B cell (primary cell): ENCODE measurements around the gene TMPRSS9. TPM values are rescaled to one million over a fixed set of nuclear protein-coding genes. Genes with fewer than 3 reads are reported as not detected.
A peak's percentile ranks its signal among the peaks of the same experiment; 100 is the strongest.

Source experiments
- ATAC-seq: fragments of 200-7000 bp; cut with Tn5 transposase; one replicate; pipeline ENCODE4 v1.10.0; 2021; ENCODE audit warnings: low read depth, mild to moderate bottlenecking, moderate number of reproducible peaks, moderate library complexity
- CTCF ChIA-PET: fragments of 350-600 bp; sonication (Branson Sonifier 250); formaldehyde crosslinking; loops from one replicate; lab custom pipeline; 2021; ENCODE audit warnings: antibody characterized with exemption, inconsistent platforms; lab: Charles Lee
- POLR2A ChIA-PET: fragments of 350-600 bp; sonication (Branson Sonifier 250); formaldehyde crosslinking; loops from one replicate; lab custom pipeline; 2021; ENCODE audit warnings: antibody characterized with exemption; lab: Charles Lee
- DNase-seq: peaks from one replicate; pipeline ENCODE4 v3.0.0; 2013
- H2AFZ ChIP-seq: 2 replicates; pipeline ENCODE4 v1.6.1; 2012; ENCODE audit warnings: mild to moderate bottlenecking, low read depth, low read length; ENCODE audit not compliant: insufficient read depth, poor library complexity, severe bottlenecking
- H3K27ac ChIP-seq, 2 donors: 1 replicate in 1 of 2; 2 replicates in 1 of 2; pipeline ENCODE4 v1.5.1; 2012 to 2013; ENCODE audit warnings: low read length in 2 of 2, mild to moderate bottlenecking in 2 of 2, moderate library complexity in 1 of 2
- H3K27me3 ChIP-seq, 4 experiments: fragments of 200-600 bp in 1 of 4; sonication (generic) in 1 of 4; replicated peaks in 1 of 4; 1 replicate in 2 of 4; 2 replicates in 2 of 4; pipeline versions ENCODE4 v1.6.1 to v1.7.0; 2013 to 2016; ENCODE audit warnings: low read length in 3 of 4, mild to moderate bottlenecking in 2 of 4, mixed read lengths in 1 of 4, moderate library complexity in 1 of 4; ENCODE audit not compliant: insufficient read depth in 4 of 4, control insufficient read depth in 3 of 4; ENCODE audit errors: control extremely low read depth in 1 of 4
- H3K36me3 ChIP-seq, 2 experiments: replicated peaks in 1 of 2; 1 replicate in 1 of 2; 2 replicates in 1 of 2; pipeline versions ENCODE4 v1.6.1 to v1.7.1; 2013; ENCODE audit warnings: low read length in 1 of 2; ENCODE audit not compliant: insufficient read depth in 2 of 2, control insufficient read depth in 1 of 2; ENCODE audit errors: control extremely low read depth in 1 of 2, extremely low read depth in 1 of 2
- H3K4me1 ChIP-seq, 2 donors: fragments of 200-600 bp in 1 of 2; sonication (generic) in 1 of 2; 1 replicate in 1 of 2; 2 replicates in 1 of 2; pipeline versions ENCODE4 v1.5.1 to v1.6.1; 2013 to 2017; ENCODE audit warnings: low read length in 2 of 2; ENCODE audit not compliant: control insufficient read depth in 2 of 2, insufficient read depth in 2 of 2
- H3K4me2 ChIP-seq: replicated peaks from 2 replicates; pipeline ENCODE3; 2012; ENCODE audit warnings: mild to moderate bottlenecking, low read depth, low read length; ENCODE audit not compliant: poor library complexity, severe bottlenecking
- H3K4me3 ChIP-seq, 5 experiments: fragments of 200-600 bp in 1 of 5; sonication (generic) in 1 of 5; 1 replicate in 3 of 5; 2 replicates in 2 of 5; pipeline versions ENCODE4 v1.5.1 to v1.7.0; 2011 to 2016; ENCODE audit warnings: low read length in 4 of 5, mild to moderate bottlenecking in 4 of 5, low read depth in 2 of 5, control low read depth in 1 of 5, moderate library complexity in 1 of 5; ENCODE audit not compliant: insufficient read depth in 1 of 5; ENCODE audit errors: control extremely low read depth in 1 of 5, extremely low read depth in 1 of 5
- H3K79me2 ChIP-seq: fragments of 200-600 bp; sonication (generic); one replicate; pipeline ENCODE4 v1.6.0; 2016; ENCODE audit warnings: low read length; ENCODE audit not compliant: control insufficient read depth, insufficient read depth
- H3K9ac ChIP-seq: fragments of 200-600 bp; sonication (generic); 2 replicates; pipeline ENCODE4 v1.6.1; 2017; ENCODE audit warnings: mild to moderate bottlenecking, low read length, moderate library complexity
- H3K9me3 ChIP-seq, 3 donors: one replicate each; pipeline versions ENCODE4 v1.6.1 to v1.7.1; 2013; ENCODE audit warnings: low read length in 2 of 3; ENCODE audit not compliant: control insufficient read depth in 2 of 3, insufficient read depth in 1 of 3; ENCODE audit errors: control extremely low read depth in 1 of 3
- H4K20me1 ChIP-seq: 2 replicates; pipeline ENCODE4 v1.6.0; 2012; ENCODE audit warnings: mild to moderate bottlenecking, low read length; ENCODE audit not compliant: insufficient read depth, control insufficient read depth, poor library complexity, severe bottlenecking
- H3K27ac Mint-ChIP-seq: one replicate; pipeline ENCODE4 v1.8.0; 2021; ENCODE audit warnings: mixed read lengths
- H3K27me3 Mint-ChIP-seq: one replicate; pipeline ENCODE4 v1.8.0; 2021; ENCODE audit warnings: mixed read lengths
- H3K4me1 Mint-ChIP-seq: one replicate; pipeline ENCODE4 v1.8.0; 2021; ENCODE audit warnings: mixed read lengths
- H3K4me3 Mint-ChIP-seq: one replicate; pipeline ENCODE4 v1.8.0; 2021; ENCODE audit warnings: mixed read lengths
- H3K9me3 Mint-ChIP-seq: one replicate; pipeline ENCODE4 v1.8.0; 2022; ENCODE audit warnings: mixed read lengths; ENCODE audit not compliant: insufficient read depth
- CTCF ChIP-seq: fragments of 200-600 bp; IDR thresholded peaks from one replicate; pipeline ENCODE4 v1.8.0; 2022; ENCODE audit warnings: antibody characterized with exemption, mild to moderate bottlenecking
- EZH2 ChIP-seq: IDR thresholded peaks from 2 replicates; pipeline ENCODE4 v1.6.1; 2012; ENCODE audit warnings: borderline replicate concordance, low read depth, mild to moderate bottlenecking, moderate library complexity, low read length; ENCODE audit not compliant: insufficient read depth, poor library complexity, severe bottlenecking
- WGBS: methylation state at CpG from one replicate; pipeline ENCODE4 v1.1.5; 2013; ENCODE audit warnings: missing lambda C conversion rate; ENCODE audit not compliant: insufficient coverage; 5-methylcytosine and 5-hydroxymethylcytosine counted together
- intact Hi-C: fragments of 100-400 bp; cut with micrococcal nuclease; formaldehyde crosslinking; loops from one replicate; pipeline ENCODE4 v1.10.0; 2022
- polyA plus RNA-seq: library from polyadenylated mRNA; depleted of rRNA; stranded (reverse); fragments of >200 nt; gene quantifications from 2 replicates; pipeline ENCODE4 v1.2.3, GENCODE V29; 2012
- total RNA-seq, 2 donors: library from RNA; stranded (reverse); fragments of 120-200 nt in 1 of 2; gene quantifications; 1 replicate in 1 of 2; 2 replicates in 1 of 2; pipeline versions ENCODE4 v1.2.3 to v1.2.4, GENCODE V29; 2013 to 2022

Gene TMPRSS9
- total and polyA plus RNA-seq, 2 donors (not counting 1 experiment from before 2014, with no cell fraction given), result not detected

- Mint-ChIP-seq H3K27me3 (no peaks in the 10 kb centered on the region), H3K9me3 (no peaks in the 10 kb centered on the region), H3K27ac (peak overlapping the region; percentile 97), H3K4me1 (peaks cover 55% of the 10 kb centered on the region), H3K4me3 (peak overlapping the region; percentile 89)
- 13% methylated on average over 29 of the region's 29 CpGs for WGBS
- Histone ChIP-seq H3K27me3 (no peaks in the 10 kb centered on the region), H3K36me3 (peaks cover 0 to 42% of the 10 kb centered on the region in 2 experiments), H3K4me1 (peaks cover 53 to 63% of the 10 kb centered on the region in 2 donors), H3K79me2 (peaks cover 81% of the 10 kb centered on the region), H3K9ac (peak overlapping the region; percentile 38), H3K4me2 (peak overlapping the region; percentile 81), H3K27ac (peak overlapping the region; percentile 85 to 90), H3K4me3 (peak overlapping the region in 4 of 5 experiments; percentile 3 to 38 (median 14)), H2AFZ (peak overlapping the region; percentile 8), H4K20me1 (peaks cover 5% of the 10 kb centered on the region), H3K9me3 (no peaks in the 10 kb centered on the region)
- DNase-seq, result peak; percentile 45
- POLR2A ChIA-PET, result interaction anchor here (0.5 to 3.7 kb wide), 10 partner anchors 7 to 422 kb away, joined by 3 to 25 read pairs (median 6); no protein-coding TSS in a partner anchor
- intact Hi-C loops, result no loop called here
- CTCF ChIA-PET, result interaction anchor here (0.9 to 5.1 kb wide), 4 partner anchors 31 to 286 kb away, joined by 3 to 24 read pairs (median 6); no protein-coding TSS in a partner anchor
- ATAC-seq, result peak; percentile 25
- TF ChIP-seq EZH2 (no peak), CTCF (no peak)
These were observed 34.6 kb upstream of the TMPRSS9 start for GRCh38 chr19:2325281-2326046.
